Stimulated activated naive B cell treated with anti-CD40 and anti-IgM and Interleukin-4, amounts not matched to agents 10 μg/mL and 1 μg/mL and 100 μg/mL, for 72 hours (primary cell): ENCODE measurements around the gene OR1B1.
"Not testable (repeated sequence)": the region's sequence is repeated elsewhere in the genome, so short reads cannot be mapped to it uniquely, and the experiment has no call there.

ENCODE experiments used
- ATAC-seq, 2 donors: fragments of 150-1000 bp; cut with Tn5 transposase; replicated peaks; 2 replicates each; pipeline ENCODE4 v1.10.0; 2021; ENCODE audit warnings: moderate library complexity in 1 of 2
- DNase-seq: peaks from one replicate; pipeline ENCODE4 v3.0.0; 2021
- H3K27ac Mint-ChIP-seq: one replicate; pipeline ENCODE4 v1.8.0; 2022; ENCODE audit warnings: mild to moderate bottlenecking, mixed read lengths
- H3K27me3 Mint-ChIP-seq, 2 donors: one replicate each; pipeline ENCODE4 v1.8.0; 2022; ENCODE audit warnings: mixed read lengths in 2 of 2
- H3K36me3 Mint-ChIP-seq, 2 donors: one replicate each; pipeline ENCODE4 v1.8.0; 2022; ENCODE audit warnings: mixed read lengths in 2 of 2, mild to moderate bottlenecking in 1 of 2
- H3K4me1 Mint-ChIP-seq, 2 donors: one replicate each; pipeline ENCODE4 v1.8.0; 2022; ENCODE audit warnings: mixed read lengths in 2 of 2, mild to moderate bottlenecking in 1 of 2
- H3K4me3 Mint-ChIP-seq, 2 donors: one replicate each; pipeline ENCODE4 v1.8.0; 2022; ENCODE audit warnings: mild to moderate bottlenecking in 2 of 2, mixed read lengths in 2 of 2, moderate library complexity in 1 of 2
- H3K9me3 Mint-ChIP-seq, 2 donors: one replicate each; pipeline ENCODE4 v1.8.0; 2022; ENCODE audit warnings: mixed read lengths in 2 of 2, mild to moderate bottlenecking in 1 of 2

OR1B1 gene

GRCh38 chr9:122657527-122657926, at the start of gene OR1B1:
TSS of gene OR1B1 (minus strand) at chr9:122657627.
- H3K27me3 Mint-ChIP-seq: peaks cover 22 to 30% of the 10 kb centered on the region in 2 donors
- no peak within 1 kb of the TSS for H3K27ac Mint-ChIP-seq

DNA sequence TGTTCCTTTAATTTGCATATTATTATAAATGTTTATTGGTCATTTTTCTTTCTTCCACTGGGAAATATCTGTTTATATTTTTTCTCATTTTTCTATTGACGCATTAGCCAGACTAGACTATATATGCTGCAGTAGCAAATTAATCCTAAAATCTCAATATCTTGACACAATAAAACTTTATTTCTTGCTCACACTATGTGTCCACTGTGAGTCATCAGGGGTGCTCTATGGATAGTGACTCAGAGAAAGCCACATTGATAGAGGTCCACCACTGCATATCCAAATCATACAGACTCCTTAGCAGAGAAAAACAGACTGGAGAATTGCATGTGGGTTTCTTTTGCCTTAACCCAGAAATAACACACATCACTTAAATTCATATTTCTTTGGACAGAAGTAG, 38.3 kb upstream of the OR1B1 start:
- ATAC-seq: no peak
- Mint-ChIP-seq H3K4me1 (no peaks in the 10 kb centered on the region), H3K27me3 (peaks cover 6 to 13% of the 10 kb centered on the region in 2 donors), H3K4me3 (no peak overlapping the region), H3K36me3 (peaks cover 0 to 6% of the 10 kb centered on the region in 2 donors), H3K27ac (no peak overlapping the region), H3K9me3 (peaks cover 5 to 15% of the 10 kb centered on the region in 2 donors)
- DNase-seq: no peak

More at GRCh38 chr9:122657527-122657926, at the start of gene OR1B1:
- DNase-seq (no peak), ATAC-seq (no peak)
- H3K36me3 Mint-ChIP-seq: no peaks in the 10 kb centered on the region
- H3K9me3 Mint-ChIP-seq: peaks cover 4% of the 10 kb centered on the region in 2 donors
- H3K4me1 Mint-ChIP-seq: no peaks in the 10 kb centered on the region
- H3K4me3 Mint-ChIP-seq: no peak within 1 kb of the TSS

GRCh38 chr9:122684851-122685250, 27.4 kb upstream of the OR1B1 start:
- no peak for DNase-seq
- H3K9me3 Mint-ChIP-seq: peaks cover 16 to 24% of the 10 kb centered on the region in 2 donors
- H3K4me3 Mint-ChIP-seq: no peak overlapping the region
- peaks cover 3 to 9% of the 10 kb centered on the region in 2 donors for H3K36me3 Mint-ChIP-seq
- no peaks in the 10 kb centered on the region for H3K4me1 Mint-ChIP-seq
- H3K27ac Mint-ChIP-seq: no peak overlapping the region
- ATAC-seq: no peak
- peaks cover 34 to 39% of the 10 kb centered on the region in 2 donors for H3K27me3 Mint-ChIP-seq

GRCh38 chr9:122672481-122672880, 15.1 kb upstream of the OR1B1 start:
- H3K36me3 Mint-ChIP-seq: no peaks in the 10 kb centered on the region
- peaks cover 9 to 15% of the 10 kb centered on the region in 2 donors for H3K9me3 Mint-ChIP-seq
- DNase-seq: no peak

GRCh38 chr9:122661416-122661815, 4.0 kb upstream of the OR1B1 start, which contains the start of gene OR1L1:
TSS of gene OR1L1 (plus strand) at chr9:122661716. CDS start at chr9:122661716, 0 bp downstream.
- DNase-seq: no peak
- Mint-ChIP-seq H3K27ac (no peak within 1 kb of the TSS), H3K36me3 (no peaks in the 10 kb centered on the region), H3K4me1 (no peaks in the 10 kb centered on the region), H3K4me3 (no peak within 1 kb of the TSS), H3K9me3 (peaks cover under 1 to 8% of the 10 kb centered on the region in 2 donors), H3K27me3 (peaks cover 30 to 38% of the 10 kb centered on the region in 2 donors)
- ATAC-seq: no peak

More at GRCh38 chr9:122672481-122672880, 15.1 kb upstream of the OR1B1 start:
- Mint-ChIP-seq H3K4me1 (no peaks in the 10 kb centered on the region), H3K4me3 (no peak overlapping the region), H3K27me3 (peaks cover 18 to 19% of the 10 kb centered on the region in 2 donors), H3K27ac (no peak overlapping the region)
- no peak for ATAC-seq

DNA sequence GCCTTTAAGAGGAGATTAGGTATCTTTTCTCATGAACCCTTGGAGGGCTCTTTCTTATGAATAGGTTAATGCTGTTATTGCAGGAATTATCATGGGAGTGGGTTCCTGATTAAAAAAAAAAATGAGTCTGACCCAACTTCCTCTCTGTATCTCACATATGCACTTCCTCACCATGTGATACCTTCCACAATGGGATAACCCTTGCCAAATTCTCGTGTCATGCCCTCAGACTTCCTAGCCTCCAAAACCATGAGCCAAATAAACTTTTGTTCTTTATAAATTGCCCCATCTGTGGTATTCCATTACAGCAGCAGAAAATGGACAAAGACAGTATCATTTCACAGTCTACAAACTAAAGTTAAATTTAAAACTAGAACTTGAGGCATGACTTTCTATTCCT, 1.0 kb downstream of the OR1B1 start:
- peaks cover 13 to 21% of the 10 kb centered on the region in 2 donors for H3K27me3 Mint-ChIP-seq
- no peak overlapping the region for H3K4me3 Mint-ChIP-seq
- no peak for DNase-seq
- H3K36me3 Mint-ChIP-seq: no peaks in the 10 kb centered on the region
- peaks cover 4% of the 10 kb centered on the region in 2 donors for H3K9me3 Mint-ChIP-seq
- no peak for ATAC-seq
- no peak overlapping the region for H3K27ac Mint-ChIP-seq
- H3K4me1 Mint-ChIP-seq: no peaks in the 10 kb centered on the region

- Mint-ChIP-seq H3K36me3 (no peaks in the 10 kb centered on the region), H3K9me3 (peaks cover 10 to 12% of the 10 kb centered on the region in 2 donors), H3K4me3 (no peak overlapping the region), H3K27ac (no peak overlapping the region), H3K4me1 (no peaks in the 10 kb centered on the region), H3K27me3 (peaks cover 24 to 45% of the 10 kb centered on the region in 2 donors)
- ATAC-seq (no peak), DNase-seq (no peak)
These were observed 15.2 kb downstream of the OR1B1 start for GRCh38 chr9:122642226-122642625.

GRCh38 chr9:122619996-122620395, 37.4 kb downstream of the OR1B1 start:
- Mint-ChIP-seq H3K27me3 (peaks cover 31 to 36% of the 10 kb centered on the region in 2 donors), H3K27ac (no peak overlapping the region), H3K4me1 (no peaks in the 10 kb centered on the region), H3K36me3 (peaks cover 0 to 3% of the 10 kb centered on the region in 2 donors), H3K4me3 (no peak overlapping the region), H3K9me3 (peaks cover 0 to 3% of the 10 kb centered on the region in 2 donors)
- no peak for ATAC-seq
- DNase-seq: no peak

- DNase-seq (no peak), ATAC-seq (no peak)
- Mint-ChIP-seq H3K36me3 (peaks cover 0 to 3% of the 10 kb centered on the region in 2 donors), H3K9me3 (peaks cover 0 to 3% of the 10 kb centered on the region in 2 donors), H3K4me1 (no peaks in the 10 kb centered on the region), H3K4me3 (no peak within 1 kb of the TSS), H3K27ac (no peak within 1 kb of the TSS), H3K27me3 (peaks cover 24 to 29% of the 10 kb centered on the region in 2 donors)
These were observed 43.1 kb downstream of the OR1B1 start, which contains the start of gene OR1Q1 for GRCh38 chr9:122614362-122614761. TSS of gene OR1Q1 (plus strand) at chr9:122614738. CDS start at chr9:122614738, 0 bp downstream.

DNA sequence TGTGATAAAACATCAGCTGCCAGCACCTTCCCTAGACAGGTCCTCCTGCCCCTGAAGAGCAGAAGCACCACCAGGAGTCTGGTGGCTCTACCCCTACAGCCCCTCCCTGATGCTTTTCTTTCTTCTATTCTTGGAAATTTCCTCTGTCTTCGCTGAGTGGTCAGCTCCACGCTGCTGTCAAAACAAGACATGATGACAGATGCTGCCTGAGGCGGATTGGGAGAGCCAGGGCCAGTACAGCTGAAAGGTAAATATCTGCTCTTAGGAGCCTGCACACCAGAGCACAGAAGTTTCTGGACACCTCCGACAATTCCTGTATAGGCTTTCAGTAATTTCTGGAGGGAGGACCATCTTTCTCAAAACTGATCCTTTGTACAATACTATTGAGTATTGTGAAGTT, 47.6 kb downstream of the OR1B1 start:
- H3K27me3 Mint-ChIP-seq: peaks cover 21 to 25% of the 10 kb centered on the region in 2 donors
- ATAC-seq (no peak), DNase-seq (no peak)
- H3K9me3 Mint-ChIP-seq: no peaks in the 10 kb centered on the region
- no peak overlapping the region for H3K4me3 Mint-ChIP-seq
- no peaks in the 10 kb centered on the region for H3K36me3 Mint-ChIP-seq
- no peaks in the 10 kb centered on the region for H3K4me1 Mint-ChIP-seq
- no peak overlapping the region for H3K27ac Mint-ChIP-seq

GRCh38 chr9:122606587-122606986, 50.8 kb downstream of the OR1B1 start:
- peaks cover 28 to 31% of the 10 kb centered on the region in 2 donors for H3K27me3 Mint-ChIP-seq
- H3K27ac Mint-ChIP-seq: no peak overlapping the region
- H3K4me3 Mint-ChIP-seq: no peak overlapping the region
- ATAC-seq (no peak), DNase-seq (no peak)
- no peaks in the 10 kb centered on the region for H3K36me3 Mint-ChIP-seq
- peaks cover 0 to 3% of the 10 kb centered on the region in 2 donors for H3K9me3 Mint-ChIP-seq
- H3K4me1 Mint-ChIP-seq: no peaks in the 10 kb centered on the region

DNA sequence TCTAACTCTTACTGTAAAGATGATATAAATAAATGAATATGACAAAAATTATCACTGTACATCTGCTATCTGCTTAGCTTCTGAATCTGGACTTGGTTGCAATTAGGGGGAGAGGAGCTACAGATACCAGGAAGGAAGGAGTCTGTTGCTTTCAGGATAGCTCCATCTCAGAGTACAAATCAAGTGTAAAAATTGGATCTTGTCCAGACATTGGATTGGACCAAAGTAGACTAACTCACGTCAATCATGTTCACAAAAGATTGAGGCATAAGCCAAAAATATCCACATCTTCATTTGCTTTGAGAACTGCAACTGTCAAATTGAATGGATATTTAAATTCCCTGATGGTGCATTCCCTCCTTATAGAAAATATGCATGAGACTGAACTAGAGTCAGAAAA, 51.7 kb downstream of the OR1B1 start:
- Mint-ChIP-seq H3K27ac (no peak overlapping the region), H3K4me1 (no peaks in the 10 kb centered on the region), H3K36me3 (no peaks in the 10 kb centered on the region), H3K4me3 (no peak overlapping the region), H3K27me3 (peaks cover 25 to 31% of the 10 kb centered on the region in 2 donors), H3K9me3 (peaks cover 5 to 7% of the 10 kb centered on the region in 2 donors)
- DNase-seq (no peak), ATAC-seq (no peak)

- DNase-seq, H3K36me3 Mint-ChIP-seq, H3K4me1 Mint-ChIP-seq, H3K9me3 Mint-ChIP-seq, H3K27ac Mint-ChIP-seq, ATAC-seq, H3K4me3 Mint-ChIP-seq: not testable (repeated sequence)
- peaks cover 0 to 12% of the 10 kb centered on the region in 2 donors for H3K27me3 Mint-ChIP-seq
These were observed 74.1 kb downstream of the OR1B1 start, which contains the start of gene OR1L8 for GRCh38 chr9:122583284-122583683. TSS of gene OR1L8 (minus strand) at chr9:122583384. CDS start at chr9:122568477, 14,907 bp downstream.

DNA sequence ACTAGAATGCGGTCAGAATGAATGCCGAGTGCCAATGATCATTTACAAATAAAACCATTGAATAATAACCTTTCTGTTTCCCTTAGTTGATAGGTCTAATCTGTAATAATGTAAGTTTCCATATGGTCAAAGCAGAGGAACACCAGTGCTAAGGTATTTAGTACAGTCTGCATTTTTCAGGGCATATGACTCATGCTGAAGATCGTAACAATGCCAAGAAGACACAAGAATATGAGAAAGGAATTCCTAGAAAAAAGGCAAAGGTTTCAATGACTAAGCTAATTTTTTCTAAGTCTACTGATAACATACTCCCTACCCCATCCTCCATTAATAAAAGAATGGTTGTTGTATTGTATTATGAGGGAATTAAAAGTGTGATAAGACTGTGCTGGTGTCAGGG, 77.1 kb downstream of the OR1B1 start:
- H3K27ac Mint-ChIP-seq: no peak overlapping the region
- DNase-seq: no peak
- no peaks in the 10 kb centered on the region for H3K4me1 Mint-ChIP-seq
- no peak for ATAC-seq
- peaks cover 0 to 2% of the 10 kb centered on the region in 2 donors for H3K9me3 Mint-ChIP-seq
- H3K4me3 Mint-ChIP-seq: no peak overlapping the region
- H3K36me3 Mint-ChIP-seq: no peaks in the 10 kb centered on the region
- peaks cover 3 to 17% of the 10 kb centered on the region in 2 donors for H3K27me3 Mint-ChIP-seq

DNA sequence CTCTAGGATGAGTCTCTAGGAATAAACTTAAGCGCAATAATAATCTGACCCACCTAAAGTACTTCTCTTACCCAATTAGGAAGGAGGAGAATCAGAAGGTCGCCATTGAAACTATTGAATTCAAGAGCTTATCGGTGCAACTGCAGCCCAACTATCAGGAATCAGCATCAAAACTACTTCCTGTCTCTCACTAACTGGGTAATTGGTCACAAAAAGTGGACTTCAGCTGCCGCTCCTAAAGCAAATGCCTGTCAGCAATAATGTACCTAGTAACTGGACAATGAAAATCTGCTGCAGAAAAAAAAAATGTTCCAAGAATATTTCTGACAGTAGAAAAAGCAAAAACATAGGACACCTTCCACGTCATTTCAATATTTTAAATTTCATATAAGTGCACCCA, 77.6 kb downstream of the OR1B1 start:
- no peaks in the 10 kb centered on the region for H3K36me3 Mint-ChIP-seq
- no peak for ATAC-seq

More for the DNA sequence above, 77.6 kb downstream of the OR1B1 start:
- no peak for DNase-seq
- H3K27me3 Mint-ChIP-seq: peaks cover 3 to 17% of the 10 kb centered on the region in 2 donors
- H3K4me3 Mint-ChIP-seq: no peak overlapping the region
- H3K9me3 Mint-ChIP-seq: peaks cover 0 to 2% of the 10 kb centered on the region in 2 donors
- H3K27ac Mint-ChIP-seq: no peak overlapping the region
- H3K4me1 Mint-ChIP-seq: no peaks in the 10 kb centered on the region
